ENCODE results near the gene YEATS4. TPM values are rescaled to one million over a fixed set of nuclear protein-coding genes. Genes with fewer than 3 reads are reported as not detected.
A peak's percentile ranks its signal among the peaks of the same experiment; 100 is the strongest.

YEATS4 gene
- total and polyA plus RNA-seq, 11 donors: 4.0 to 45.0 (median 9.9) TPM

DNA sequence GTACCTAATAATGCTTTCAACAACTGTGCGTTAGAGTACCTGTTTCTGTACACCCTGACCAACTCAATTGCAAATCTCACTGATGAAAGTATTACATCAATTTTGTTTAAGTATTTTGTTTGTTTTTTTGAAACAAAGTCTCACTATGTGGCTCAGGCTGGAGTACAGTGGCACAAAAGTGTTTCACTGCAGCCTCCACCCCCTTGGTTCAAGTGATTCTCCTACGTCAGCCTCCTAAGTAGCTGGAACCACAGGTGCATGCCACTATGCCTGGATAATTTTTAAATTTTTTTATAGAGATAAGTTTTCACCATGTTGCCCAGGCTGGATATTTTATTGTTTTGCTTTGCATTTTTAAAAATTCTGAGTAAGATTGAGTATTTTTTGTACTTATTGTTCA, 46.7 kb downstream of the YEATS4 start:
- DNase-seq (no peak), ATAC-seq (no peak)
- no peaks in the 10 kb centered on the region for H3K36me3 ChIP-seq
- 94 to 100% (median 95%) methylated on average over 2 of the region's 2 CpGs for WGBS, 4 donors
- intact Hi-C loops (cut with DNase I): no loop called here
- TF ChIP-seq, protein P1, sequence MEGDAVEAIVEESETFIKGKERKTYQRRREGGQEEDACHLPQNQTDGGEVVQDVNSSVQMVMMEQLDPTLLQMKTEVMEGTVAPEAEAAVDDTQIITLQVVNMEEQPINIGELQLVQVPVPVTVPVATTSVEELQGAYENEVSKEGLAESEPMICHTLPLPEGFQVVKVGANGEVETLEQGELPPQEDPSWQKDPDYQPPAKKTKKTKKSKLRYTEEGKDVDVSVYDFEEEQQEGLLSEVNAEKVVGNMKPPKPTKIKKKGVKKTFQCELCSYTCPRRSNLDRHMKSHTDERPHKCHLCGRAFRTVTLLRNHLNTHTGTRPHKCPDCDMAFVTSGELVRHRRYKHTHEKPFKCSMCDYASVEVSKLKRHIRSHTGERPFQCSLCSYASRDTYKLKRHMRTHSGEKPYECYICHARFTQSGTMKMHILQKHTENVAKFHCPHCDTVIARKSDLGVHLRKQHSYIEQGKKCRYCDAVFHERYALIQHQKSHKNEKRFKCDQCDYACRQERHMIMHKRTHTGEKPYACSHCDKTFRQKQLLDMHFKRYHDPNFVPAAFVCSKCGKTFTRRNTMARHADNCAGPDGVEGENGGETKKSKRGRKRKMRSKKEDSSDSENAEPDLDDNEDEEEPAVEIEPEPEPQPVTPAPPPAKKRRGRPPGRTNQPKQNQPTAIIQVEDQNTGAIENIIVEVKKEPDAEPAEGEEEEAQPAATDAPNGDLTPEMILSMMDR (IDR thresholded peaks at IDR 0.05): no peak
- no peak for TF ChIP-seq POLR2A (IDR thresholded peaks at IDR 0.05)
- H3K4me3 ChIP-seq: no peak overlapping the region
- H3K27me3 ChIP-seq: no peaks in the 10 kb centered on the region
- H3K4me1 ChIP-seq: peaks cover 0 to 6% (median 0%) of the 10 kb centered on the region in 12 donors
- no peaks in the 10 kb centered on the region for H3K9me3 ChIP-seq
- no peak overlapping the region for H3K27ac ChIP-seq

DNA sequence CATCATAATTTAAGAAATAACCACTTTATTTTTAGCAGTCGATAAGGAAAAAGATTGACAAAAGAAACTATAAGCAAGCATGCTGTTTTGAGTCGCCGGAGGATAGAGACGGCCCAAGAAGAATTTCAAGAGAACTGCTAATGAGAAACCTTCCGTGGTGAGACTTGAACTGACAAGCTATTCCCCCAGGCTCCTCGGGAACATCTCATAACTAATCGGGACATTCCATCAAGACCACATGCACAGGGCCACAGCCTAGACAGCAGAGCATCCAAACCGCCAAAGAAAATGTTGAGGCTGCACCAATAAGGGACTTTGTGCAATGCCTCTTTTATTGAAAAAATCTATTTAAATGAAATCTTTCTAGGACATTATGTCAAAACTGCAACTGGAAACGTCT, 51.0 kb downstream of the YEATS4 start:
- Histone ChIP-seq H3K27ac (no peak overlapping the region), H3K4me1 (peaks cover 0 to 2% (median 0%) of the 10 kb centered on the region in 12 donors), H3K4me3 (no peak overlapping the region), H3K36me3 (no peaks in the 10 kb centered on the region), H3K9me3 (no peaks in the 10 kb centered on the region), H3K27me3 (no peaks in the 10 kb centered on the region)
- WGBS, 4 donors: 88 to 93% (median 90%) methylated on average over 9 of the region's 9 CpGs
- ATAC-seq (no peak), DNase-seq (no peak)
- TF ChIP-seq, protein P1 (IDR thresholded peaks at IDR 0.05): no peak
- TF ChIP-seq POLR2A (IDR thresholded peaks at IDR 0.05): no peak
- intact Hi-C loops (cut with DNase I): loop anchor here in 2 of 10 donors (5.0 to 10.0 kb wide), 2 partner anchors 162 to 234 kb away; no protein-coding TSS in a partner anchor

DNA sequence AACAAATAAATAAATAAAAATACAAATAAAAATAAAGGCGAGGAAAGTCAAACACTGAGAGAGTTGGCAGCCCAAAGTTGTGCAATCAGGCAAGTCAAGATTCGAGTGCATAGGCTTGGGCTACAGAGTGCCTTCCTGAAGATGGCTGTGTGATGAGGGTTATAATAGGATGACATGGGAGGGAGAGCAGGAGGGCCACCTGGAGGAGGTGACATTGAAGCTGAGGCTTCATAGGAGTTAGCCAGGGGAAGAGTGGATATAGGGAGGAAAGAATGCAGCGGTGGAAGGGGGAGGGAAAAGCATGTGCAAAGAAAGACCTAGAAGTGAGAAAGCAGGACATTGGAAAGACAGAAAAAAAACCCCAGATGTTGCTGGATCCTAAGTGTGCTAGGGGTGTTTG, 53.1 kb downstream of the YEATS4 start:
- Histone ChIP-seq H3K36me3 (no peaks in the 10 kb centered on the region), H3K4me3 (no peak overlapping the region), H3K9me3 (no peaks in the 10 kb centered on the region), H3K27ac (no peak overlapping the region), H3K4me1 (peaks cover 0 to 11% (median 3%) of the 10 kb centered on the region in 12 donors), H3K27me3 (no peaks in the 10 kb centered on the region)
- ATAC-seq (no peak), DNase-seq (no peak)
- no peak for TF ChIP-seq POLR2A (IDR thresholded peaks at IDR 0.05)
- TF ChIP-seq, protein P1 (IDR thresholded peaks at IDR 0.05): no peak
- 92 to 95% (median 93%) methylated on average over 3 of the region's 3 CpGs for WGBS, 4 donors
- intact Hi-C loops (cut with DNase I): loop anchor here in 2 of 10 donors (5.0 to 10.0 kb wide), 2 partner anchors 160 to 232 kb away; no protein-coding TSS in a partner anchor

DNA sequence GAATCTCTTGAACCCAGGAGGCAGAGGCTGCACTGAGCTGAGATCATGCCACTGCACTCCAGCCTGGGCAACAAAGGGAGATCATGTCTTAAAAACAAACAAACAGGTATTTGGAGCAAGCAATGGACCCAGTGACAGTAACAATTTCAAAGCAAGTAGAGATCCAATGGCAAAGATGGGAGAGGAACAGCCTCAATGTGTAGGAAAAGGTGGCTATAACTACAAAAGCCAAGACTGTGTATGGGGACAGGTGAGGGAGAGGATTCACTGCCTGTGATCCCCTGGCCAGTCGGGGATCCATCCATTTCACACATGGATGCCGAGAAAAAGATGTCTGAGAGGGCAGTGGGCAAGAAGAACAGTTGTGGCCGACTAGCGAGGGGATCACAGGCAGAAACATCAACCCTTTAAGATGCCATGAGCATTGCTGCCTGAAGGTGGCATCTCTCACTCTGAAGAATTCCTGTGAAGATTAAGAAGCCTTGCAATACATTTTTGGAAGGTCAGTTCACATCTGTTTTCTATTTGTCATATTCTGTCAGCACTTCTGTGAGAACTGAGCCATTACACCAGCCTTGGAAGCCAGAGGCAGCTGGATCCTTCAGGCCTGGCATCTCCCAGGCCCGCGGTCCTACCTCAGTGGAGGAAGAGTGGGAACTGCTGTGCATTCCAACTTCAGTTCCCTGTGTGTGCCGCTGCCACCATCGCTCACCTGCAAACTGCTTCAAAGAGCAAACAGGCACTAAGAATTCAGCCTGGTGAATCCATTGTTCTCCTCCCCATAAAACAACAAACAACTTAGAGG, 56.1 kb downstream of the YEATS4 start:
- H3K36me3 ChIP-seq: no peaks in the 10 kb centered on the region
- TF ChIP-seq, protein P1 (IDR thresholded peaks at IDR 0.05): peak; percentile 42 to 82 (median 66)
- no peak for TF ChIP-seq POLR2A (IDR thresholded peaks at IDR 0.05)
- peaks cover 0 to 11% (median 3%) of the 10 kb centered on the region in 12 donors for H3K4me1 ChIP-seq
- peak overlapping the region in 2 of 12 donors; percentile 22 to 41 for H3K27ac ChIP-seq
- no peaks in the 10 kb centered on the region for H3K9me3 ChIP-seq
- peak overlapping the region in 3 of 12 donors; percentile 2 to 23 (median 11) for H3K4me3 ChIP-seq
- WGBS, 4 donors: 24 to 37% (median 30%) methylated on average over 8 of the region's 8 CpGs
- no peaks in the 10 kb centered on the region for H3K27me3 ChIP-seq
- peak; percentile 29 to 60 (median 54) for DNase-seq
- intact Hi-C loops (cut with DNase I): loop anchor here in 8 of 10 donors (2.0 to 10.0 kb wide), 5 partner anchors 52 to 229 kb away; no protein-coding TSS in a partner anchor
- peak in 3 of 4 donors; percentile 81 to 94 (median 91) for ATAC-seq

Data from heart left ventricle (tissue), 16 donors.